Measurements from ENCODE around the gene CD209.
A peak's percentile ranks its signal among the peaks of the same experiment; 100 is the strongest.
"Not testable (repeated sequence)": the region's sequence is repeated elsewhere in the genome, so short reads cannot be mapped to it uniquely, and the experiment has no call there.

CD209 gene, protein sequence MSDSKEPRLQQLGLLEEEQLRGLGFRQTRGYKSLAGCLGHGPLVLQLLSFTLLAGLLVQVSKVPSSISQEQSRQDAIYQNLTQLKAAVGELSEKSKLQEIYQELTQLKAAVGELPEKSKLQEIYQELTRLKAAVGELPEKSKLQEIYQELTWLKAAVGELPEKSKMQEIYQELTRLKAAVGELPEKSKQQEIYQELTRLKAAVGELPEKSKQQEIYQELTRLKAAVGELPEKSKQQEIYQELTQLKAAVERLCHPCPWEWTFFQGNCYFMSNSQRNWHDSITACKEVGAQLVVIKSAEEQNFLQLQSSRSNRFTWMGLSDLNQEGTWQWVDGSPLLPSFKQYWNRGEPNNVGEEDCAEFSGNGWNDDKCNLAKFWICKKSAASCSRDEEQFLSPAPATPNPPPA

GRCh38 chr19:7746903-7747884 lies at the start of gene CD209:
CD209 (minus strand) TSS chr19:7747534; CDS start chr19:7747511, 23 bp downstream.
- no peak for DNase-seq (ENCODE audit: low spot score)

DNA sequence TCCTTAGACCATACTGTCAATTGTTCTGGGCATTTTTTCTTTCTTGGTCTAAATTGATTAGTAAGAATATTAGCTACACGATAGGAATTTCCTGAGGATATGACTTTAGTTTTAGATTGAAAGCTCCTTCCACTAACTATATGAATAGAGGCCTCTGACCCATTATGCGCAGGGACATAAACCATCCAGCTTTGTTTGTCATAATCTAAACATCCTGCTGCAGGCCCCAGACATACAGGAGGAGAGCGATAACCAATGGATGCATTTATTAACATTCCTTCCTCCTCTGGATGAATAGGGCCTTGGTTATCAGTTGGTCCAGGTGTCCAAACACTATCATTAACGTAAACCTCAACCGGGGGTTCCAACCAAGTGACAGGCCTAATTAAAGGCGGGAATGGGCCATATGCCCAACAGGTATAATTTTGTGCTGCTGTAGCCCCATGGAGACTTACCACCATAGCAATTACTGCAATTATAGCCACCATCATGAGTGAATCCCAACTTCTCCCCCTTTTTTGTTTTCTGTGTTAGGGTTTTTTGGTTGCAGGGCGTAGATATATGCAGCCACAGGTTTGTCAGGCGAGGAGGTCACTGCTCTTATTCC lies 48.3 kb upstream of the CD209 start:
- no peak for DNase-seq (ENCODE audit: low spot score)

GRCh38 chr19:7793493-7793892 lies 46.2 kb upstream of the CD209 start:
- no peak for DNase-seq (ENCODE audit: low spot score)

GRCh38 chr19:7792701-7793100 lies 45.4 kb upstream of the CD209 start:
- not testable (repeated sequence) for DNase-seq (ENCODE audit: low spot score)

DNA sequence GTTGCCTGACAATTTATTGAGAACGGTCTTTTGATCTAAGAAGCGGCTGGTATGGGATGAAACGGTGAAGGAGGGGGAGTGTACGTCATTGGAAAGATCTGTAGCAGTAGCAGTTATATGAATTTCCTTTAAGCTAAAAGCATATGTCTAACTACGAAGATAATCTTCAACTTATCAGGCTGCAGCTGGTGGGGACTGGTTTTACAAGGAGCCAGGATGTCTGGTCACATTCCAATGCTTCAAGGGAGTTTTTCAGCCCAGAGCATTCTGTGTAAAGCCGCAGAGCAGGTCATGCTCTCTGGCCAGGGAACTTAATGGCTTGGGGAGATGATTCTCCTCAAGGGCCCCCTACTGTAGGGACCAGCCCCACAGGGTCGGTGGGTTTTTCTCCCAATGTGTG lies 44.9 kb upstream of the CD209 start:
- DNase-seq (ENCODE audit: low spot score), result no peak

- DNase-seq (ENCODE audit: low spot score), result no peak
Measured at GRCh38 chr19:7790416-7790815, 43.1 kb upstream of the CD209 start.

DNA sequence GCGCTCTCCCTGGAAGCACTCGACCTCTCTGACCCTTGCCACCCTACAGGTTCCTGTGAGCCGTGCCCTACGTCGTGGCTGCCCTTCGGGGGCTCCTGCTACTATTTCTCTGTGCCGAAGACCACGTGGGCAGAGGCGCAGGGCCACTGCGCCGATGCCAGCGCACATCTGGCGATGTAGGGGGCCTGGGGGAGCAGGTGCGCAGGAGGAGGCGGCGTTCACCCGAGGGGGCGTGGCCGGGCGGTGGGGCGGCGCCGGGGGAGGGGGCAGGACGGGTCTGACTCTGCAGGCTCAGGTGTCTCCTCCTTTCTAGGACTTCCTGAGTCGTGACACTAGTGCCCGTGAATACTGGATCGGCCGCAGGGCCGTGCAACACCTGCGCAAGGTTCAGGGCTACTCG lies 42.1 kb upstream of the CD209 start:
- DNase-seq (ENCODE audit: low spot score), result peak; percentile 14

DNA sequence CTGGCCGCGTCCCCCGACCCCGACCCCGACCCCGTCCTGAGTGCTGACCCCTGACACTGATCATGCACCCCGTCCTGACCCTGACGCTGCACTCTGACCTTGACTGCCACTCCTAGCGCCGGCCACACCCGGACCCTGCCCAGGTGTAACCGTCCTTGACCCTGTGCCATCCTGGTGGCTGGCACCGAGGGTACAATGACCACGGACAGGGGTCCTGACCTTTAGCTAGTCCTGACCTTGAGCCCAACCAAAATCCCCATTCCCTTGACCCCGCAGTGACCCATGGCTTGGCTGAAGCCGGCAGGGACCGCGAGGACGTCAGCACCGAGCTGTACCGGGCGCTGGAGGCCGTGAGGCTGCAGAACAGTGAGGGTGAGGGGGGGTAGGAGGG lies 41.6 kb upstream of the CD209 start:
- DNase-seq (ENCODE audit: low spot score), result no peak

GRCh38 chr19:7788178-7788932 lies 41.0 kb upstream of the CD209 start:
- DNase-seq (ENCODE audit: low spot score), result no peak

DNA sequence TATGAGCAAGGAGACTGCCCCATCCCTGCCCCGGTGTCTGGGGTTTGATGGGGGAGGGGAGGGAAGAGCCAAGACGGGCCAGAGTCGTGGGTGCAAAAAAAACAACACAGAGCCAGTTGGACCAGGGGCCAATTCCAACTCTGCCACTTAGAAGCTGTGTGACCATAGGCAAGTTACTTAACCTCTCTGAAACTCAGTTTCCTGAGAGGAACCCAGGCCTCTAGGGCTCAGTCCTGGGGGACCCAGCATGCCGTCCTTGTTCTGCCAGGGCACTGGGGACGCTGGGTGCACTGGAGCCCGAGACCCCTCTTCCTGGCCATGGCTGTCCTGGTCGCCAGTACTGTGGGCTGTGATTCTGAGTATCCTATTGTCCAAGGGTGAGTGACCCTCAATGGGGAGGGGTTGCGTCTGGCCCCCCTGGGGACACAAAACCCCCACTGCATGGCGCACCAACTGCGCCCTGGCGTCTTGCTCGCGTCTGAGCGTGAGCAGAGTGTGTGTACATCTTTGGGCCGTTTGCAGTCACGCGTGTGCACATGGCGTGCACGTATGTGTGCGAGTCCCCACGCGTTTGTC lies 40.4 kb upstream of the CD209 start:
- no peak for DNase-seq (ENCODE audit: low spot score)

- DNase-seq (ENCODE audit: low spot score), result no peak
Measured at GRCh38 chr19:7787141-7787540, 39.8 kb upstream of the CD209 start.

- DNase-seq (ENCODE audit: low spot score), result no peak
Measured at GRCh38 chr19:7784856-7785255, 37.5 kb upstream of the CD209 start.

DNA sequence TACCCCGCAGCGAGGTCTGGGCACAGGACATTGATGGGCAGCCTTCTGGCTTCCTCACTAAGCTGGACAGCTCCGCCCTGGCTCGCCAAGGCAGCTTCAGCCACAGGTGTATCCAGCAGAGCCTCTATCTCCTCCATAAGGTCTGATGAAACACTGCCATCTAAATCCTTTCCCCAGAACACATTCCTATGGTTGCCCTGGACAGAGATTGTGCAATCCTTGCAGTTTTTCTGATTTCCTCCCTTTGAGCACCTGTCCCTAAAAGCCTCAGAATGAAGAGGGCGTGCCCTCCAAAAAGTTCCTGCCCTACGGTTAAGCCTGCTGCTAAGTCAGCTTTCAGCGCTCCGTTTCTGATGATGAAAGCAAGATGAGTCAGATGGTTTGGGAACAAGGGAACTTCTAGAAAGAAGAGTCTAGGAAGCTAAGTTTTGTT lies 36.7 kb upstream of the CD209 start:
- no peak for DNase-seq (ENCODE audit: low spot score)

DNA sequence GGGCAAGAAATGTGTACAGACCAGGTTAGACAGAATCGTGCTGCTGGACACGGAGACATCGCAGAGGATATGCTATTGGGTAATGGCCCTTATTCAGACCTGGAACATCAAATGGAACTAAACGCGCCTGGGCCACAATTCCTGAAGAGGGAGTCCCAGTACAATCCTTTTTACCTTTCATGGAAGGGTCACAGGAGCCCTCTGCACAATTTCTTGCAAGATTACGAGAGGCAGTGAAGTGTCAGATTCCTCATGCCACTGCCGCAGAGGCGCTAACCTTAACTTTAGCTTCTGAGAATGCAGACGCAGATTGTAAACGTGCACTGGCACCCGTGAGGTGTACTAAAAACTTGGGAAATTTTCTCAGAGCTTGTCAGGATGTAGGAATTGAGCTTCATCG lies 33.8 kb upstream of the CD209 start:
- DNase-seq (ENCODE audit: low spot score), result no peak

GRCh38 chr19:7779631-7780486 lies 32.5 kb upstream of the CD209 start:
- no peak for DNase-seq (ENCODE audit: low spot score)

GRCh38 chr19:7778081-7778480 lies 30.7 kb upstream of the CD209 start:
- no peak for DNase-seq (ENCODE audit: low spot score)

- no peak for DNase-seq (ENCODE audit: low spot score)
Measured at GRCh38 chr19:7775761-7776160, 28.4 kb upstream of the CD209 start.

GRCh38 chr19:7773841-7774240 lies 26.5 kb upstream of the CD209 start:
- DNase-seq (ENCODE audit: low spot score), result no peak

- DNase-seq (ENCODE audit: low spot score), result peak; percentile 49
Measured at GRCh38 chr19:7772752-7773291, 25.5 kb upstream of the CD209 start.

GRCh38 chr19:7771072-7771471 lies 23.7 kb upstream of the CD209 start:
- no peak for DNase-seq (ENCODE audit: low spot score)

Measured in CD4-positive, alpha-beta T cell treated with Interleukin-15 for 4 hours (primary cell).